Limb (tissue), 2 donors: ENCODE results near the gene PTEN.

Source experiments
- DNase-seq, 2 donors: peaks; one replicate each; pipeline ENCODE4 v3.0.0-alpha.2; 2016; ENCODE audit errors: extremely low spot score in 2 of 2

The PTEN gene

DNA sequence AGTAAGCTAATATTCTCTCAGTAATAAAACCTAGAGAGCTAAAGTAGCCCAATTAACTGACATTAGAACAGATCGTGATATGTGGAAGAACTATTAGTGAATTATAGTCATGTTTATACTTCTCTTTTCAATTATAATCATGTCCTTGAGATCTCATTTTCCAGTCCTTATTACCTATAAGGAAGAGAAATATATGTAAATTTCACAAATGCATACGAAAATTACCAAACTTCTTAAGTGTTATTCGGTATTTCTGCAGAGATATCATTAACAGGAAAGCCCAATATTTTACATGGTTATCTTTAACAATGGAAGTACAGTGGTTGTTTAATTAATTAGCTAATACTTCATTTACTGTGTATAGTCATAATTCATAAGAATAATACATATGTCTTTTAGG lies 110.7 kb downstream of the PTEN start:
- no peak for DNase-seq

DNA sequence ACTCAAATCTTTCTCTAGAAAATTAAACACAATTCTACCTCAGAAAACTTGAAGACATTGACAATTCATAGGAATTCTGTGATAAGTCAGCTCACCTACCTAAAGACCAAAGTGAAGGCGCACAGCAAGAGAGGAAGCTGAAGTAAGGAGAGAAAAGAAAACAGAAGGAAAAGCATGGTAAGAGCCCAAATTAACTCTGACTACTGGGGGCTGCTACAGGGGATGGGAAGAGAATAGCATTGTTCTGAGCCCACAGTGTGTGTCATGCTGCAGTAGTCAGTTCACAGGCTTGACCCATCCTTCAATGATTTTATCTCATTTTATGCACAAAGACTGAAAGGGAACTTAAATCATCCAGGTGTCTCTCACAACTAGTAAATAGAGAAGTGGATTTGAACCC lies 111.3 kb downstream of the PTEN start:
- DNase-seq: no peak

- no peak for DNase-seq
These were observed 112.8 kb downstream of the PTEN start for GRCh38 chr10:87976101-87976743.

DNA sequence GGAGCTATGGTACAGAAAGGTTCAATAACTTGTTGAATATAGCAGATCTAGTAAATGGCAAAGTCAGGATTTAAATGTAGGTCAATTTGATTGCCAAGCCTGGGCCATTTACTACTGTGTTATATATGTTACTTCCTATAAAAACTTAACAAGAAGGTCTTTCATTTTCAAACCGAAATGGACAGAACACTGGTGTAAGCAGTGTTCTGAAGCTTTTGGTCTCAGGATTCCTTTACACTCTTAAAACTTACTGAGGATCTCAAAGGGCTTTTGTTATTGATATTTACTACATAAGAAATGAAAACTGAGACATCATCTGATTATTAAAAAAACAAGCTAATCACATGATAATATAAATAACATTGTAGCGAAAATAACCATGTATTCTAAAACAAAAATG lies 114.7 kb downstream of the PTEN start:
- no peak for DNase-seq

GRCh38 chr10:87979847-87980246 lies 116.4 kb downstream of the PTEN start:
- DNase-seq: no peak

GRCh38 chr10:87983716-87984115 lies 120.3 kb downstream of the PTEN start:
- DNase-seq: no peak

DNA sequence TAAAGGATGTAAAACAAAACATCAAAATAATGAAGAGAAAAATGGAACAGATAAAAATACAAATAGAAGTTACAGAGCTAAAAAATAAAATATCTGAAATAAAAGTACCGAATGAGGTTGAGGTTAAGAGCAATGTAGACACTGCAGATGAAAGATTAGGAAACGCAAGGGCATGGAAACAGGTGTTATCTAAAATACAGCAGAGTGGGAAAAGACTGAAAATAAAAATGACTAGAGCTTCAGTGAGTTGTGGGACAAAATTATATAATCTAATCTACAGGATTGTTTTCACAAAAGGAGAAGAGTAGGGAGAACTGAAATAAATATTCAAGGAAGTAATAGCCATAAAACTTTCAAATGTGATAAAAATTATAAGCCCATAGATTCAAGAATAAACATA lies 123.8 kb downstream of the PTEN start:
- no peak for DNase-seq

- DNase-seq: no peak
These were observed 128.5 kb downstream of the PTEN start for GRCh38 chr10:87991946-87992345.

- DNase-seq: no peak
These were observed 141.0 kb downstream of the PTEN start for GRCh38 chr10:88004451-88004850.

- DNase-seq: no peak
These were observed 142.8 kb downstream of the PTEN start for GRCh38 chr10:88006261-88006660.

DNA sequence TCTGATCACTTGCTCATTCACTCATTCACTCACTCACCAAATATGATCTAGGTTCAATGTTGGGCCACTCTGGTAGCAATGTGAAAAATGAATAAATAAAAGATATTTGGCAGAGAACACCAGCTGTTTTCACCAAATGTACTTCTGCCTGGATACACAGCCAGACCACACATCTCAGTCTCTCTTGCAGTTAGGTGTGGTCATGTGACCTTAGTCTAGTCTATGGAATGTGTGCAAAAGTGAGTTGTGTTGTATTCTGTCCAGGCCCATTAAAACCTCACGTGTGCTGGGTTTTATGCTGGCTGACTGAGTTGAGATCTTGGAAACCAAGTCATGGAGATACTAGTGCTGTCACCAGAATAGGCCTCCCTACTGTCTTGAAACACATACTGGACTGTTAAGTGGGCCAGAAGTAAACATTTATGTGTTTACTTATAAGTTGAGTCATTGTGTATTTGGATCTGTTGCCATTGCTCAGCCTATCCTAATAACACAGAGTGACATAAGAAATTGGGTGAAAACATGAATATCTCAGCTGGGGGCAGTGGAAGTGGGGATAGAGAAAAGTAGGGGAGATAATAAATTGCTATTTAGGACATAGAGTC lies 145.5 kb downstream of the PTEN start:
- DNase-seq: no peak

- no peak for DNase-seq
These were observed 149.2 kb downstream of the PTEN start for GRCh38 chr10:88012641-88013040.

GRCh38 chr10:88017781-88018180 lies 154.4 kb downstream of the PTEN start:
- no peak for DNase-seq

GRCh38 chr10:88019753-88020152 lies 156.3 kb downstream of the PTEN start:
- no peak for DNase-seq
